Progenitor cell of endocrine pancreas (in vitro differentiated cells): Measurements from ENCODE around the gene ERICH4. TPM values are rescaled to one million over a fixed set of nuclear protein-coding genes. Genes with fewer than 3 reads are reported as not detected.
"Not testable (repeated sequence)": the region's sequence is repeated elsewhere in the genome, so short reads cannot be mapped to it uniquely, and the experiment has no call there.

ENCODE experiments used
- DNase-seq: peaks from one replicate; pipeline ENCODE4 v3.0.0; 2021; ENCODE audit warnings: low spot score; ENCODE audit not compliant: unreplicated experiment
- H3K27ac Mint-ChIP-seq: 2 replicates; pipeline ENCODE4 v1.8.0; 2021; ENCODE audit warnings: mild to moderate bottlenecking, moderate library complexity, mixed read lengths
- H3K27me3 Mint-ChIP-seq: 2 replicates; pipeline ENCODE4 v1.8.0; 2021; ENCODE audit warnings: mixed read lengths
- H3K36me3 Mint-ChIP-seq: 2 replicates; pipeline ENCODE4 v1.8.0; 2022; ENCODE audit warnings: mixed read lengths; ENCODE audit not compliant: insufficient read depth
- H3K4me1 Mint-ChIP-seq: 2 replicates; pipeline ENCODE4 v1.8.0; 2021; ENCODE audit warnings: low read depth, mixed read lengths
- H3K4me3 Mint-ChIP-seq: 2 replicates; pipeline ENCODE4 v1.8.0; 2021; ENCODE audit warnings: low read depth, mild to moderate bottlenecking, moderate library complexity, mixed read lengths
- H3K9me3 Mint-ChIP-seq: 2 replicates; pipeline ENCODE4 v1.8.0; 2021; ENCODE audit warnings: low read depth, mixed read lengths
- CTCF ChIP-seq: fragments of 200-600 bp; sonication (generic); IDR thresholded peaks from one replicate; pipeline ENCODE4 v1.5.0; 2021; ENCODE audit warnings: antibody characterized with exemption, mild to moderate bottlenecking; ENCODE audit not compliant: unreplicated experiment
- total RNA-seq: library from RNA; stranded (reverse); gene quantifications from 2 replicates; pipeline ENCODE4 v1.2.1, GENCODE V29; 2021

Gene ERICH4
- total RNA-seq, 1 donor from 2014 or later: not detected

GRCh38 chr19:41478875-41479756, 36.2 kb downstream of the ERICH4 start:
- Mint-ChIP-seq H3K4me3 (no peak overlapping the region), H3K27me3 (no peaks in the 10 kb centered on the region), H3K4me1 (no peaks in the 10 kb centered on the region), H3K9me3 (peaks cover 39% of the 10 kb centered on the region), H3K36me3 (no peaks in the 10 kb centered on the region), H3K27ac (no peak overlapping the region)
- no peak for DNase-seq
- no peak for TF ChIP-seq CTCF

- no peak overlapping the region for H3K27ac Mint-ChIP-seq
- no peaks in the 10 kb centered on the region for H3K36me3 Mint-ChIP-seq
- no peaks in the 10 kb centered on the region for H3K4me1 Mint-ChIP-seq
- peaks cover 44% of the 10 kb centered on the region for H3K9me3 Mint-ChIP-seq
- H3K4me3 Mint-ChIP-seq: no peak overlapping the region
- H3K27me3 Mint-ChIP-seq: no peaks in the 10 kb centered on the region
- DNase-seq: no peak
- no peak for TF ChIP-seq CTCF
Observed at GRCh38 chr19:41479757-41480191, 36.8 kb downstream of the ERICH4 start.

- DNase-seq: no peak
- Mint-ChIP-seq H3K4me1 (no peaks in the 10 kb centered on the region), H3K27ac (no peak overlapping the region), H3K36me3 (no peaks in the 10 kb centered on the region), H3K4me3 (no peak overlapping the region), H3K9me3 (peaks cover 47% of the 10 kb centered on the region), H3K27me3 (no peaks in the 10 kb centered on the region)
- TF ChIP-seq CTCF: no peak
Observed at GRCh38 chr19:41480336-41480735, 37.4 kb downstream of the ERICH4 start.

- Mint-ChIP-seq H3K27ac (no peak overlapping the region), H3K27me3 (no peaks in the 10 kb centered on the region), H3K4me3 (no peak overlapping the region), H3K36me3 (peaks cover 2% of the 10 kb centered on the region), H3K4me1 (no peaks in the 10 kb centered on the region), H3K9me3 (peaks cover 37% of the 10 kb centered on the region)
- TF ChIP-seq CTCF: no peak
- no peak for DNase-seq
Observed at GRCh38 chr19:41484822-41485221, 41.9 kb downstream of the ERICH4 start.

GRCh38 chr19:41486953-41487352, 44.0 kb downstream of the ERICH4 start:
- DNase-seq, H3K36me3 Mint-ChIP-seq, H3K4me3 Mint-ChIP-seq, H3K27ac Mint-ChIP-seq, H3K27me3 Mint-ChIP-seq, H3K4me1 Mint-ChIP-seq: not testable (repeated sequence)
- peaks cover 26% of the 10 kb centered on the region for H3K9me3 Mint-ChIP-seq

- H3K27me3 Mint-ChIP-seq: no peaks in the 10 kb centered on the region
- H3K9me3 Mint-ChIP-seq: peaks cover 24% of the 10 kb centered on the region
- H3K27ac Mint-ChIP-seq: no peak overlapping the region
- no peaks in the 10 kb centered on the region for H3K36me3 Mint-ChIP-seq
- TF ChIP-seq CTCF: no peak
- H3K4me3 Mint-ChIP-seq: no peak overlapping the region
- no peaks in the 10 kb centered on the region for H3K4me1 Mint-ChIP-seq
- DNase-seq: no peak
Observed at GRCh38 chr19:41492843-41493242, 49.9 kb downstream of the ERICH4 start.
